GM15510 (cell line): ENCODE data around the gene CSTB.

Experiments
- POLR2A ChIP-seq: IDR thresholded peaks from 3 replicates; pipeline ENCODE4 v1.6.1; 2011; ENCODE audit warnings: borderline replicate concordance; ENCODE audit not compliant: insufficient read length; ENCODE audit errors: extremely low read depth

The CSTB gene

DNA sequence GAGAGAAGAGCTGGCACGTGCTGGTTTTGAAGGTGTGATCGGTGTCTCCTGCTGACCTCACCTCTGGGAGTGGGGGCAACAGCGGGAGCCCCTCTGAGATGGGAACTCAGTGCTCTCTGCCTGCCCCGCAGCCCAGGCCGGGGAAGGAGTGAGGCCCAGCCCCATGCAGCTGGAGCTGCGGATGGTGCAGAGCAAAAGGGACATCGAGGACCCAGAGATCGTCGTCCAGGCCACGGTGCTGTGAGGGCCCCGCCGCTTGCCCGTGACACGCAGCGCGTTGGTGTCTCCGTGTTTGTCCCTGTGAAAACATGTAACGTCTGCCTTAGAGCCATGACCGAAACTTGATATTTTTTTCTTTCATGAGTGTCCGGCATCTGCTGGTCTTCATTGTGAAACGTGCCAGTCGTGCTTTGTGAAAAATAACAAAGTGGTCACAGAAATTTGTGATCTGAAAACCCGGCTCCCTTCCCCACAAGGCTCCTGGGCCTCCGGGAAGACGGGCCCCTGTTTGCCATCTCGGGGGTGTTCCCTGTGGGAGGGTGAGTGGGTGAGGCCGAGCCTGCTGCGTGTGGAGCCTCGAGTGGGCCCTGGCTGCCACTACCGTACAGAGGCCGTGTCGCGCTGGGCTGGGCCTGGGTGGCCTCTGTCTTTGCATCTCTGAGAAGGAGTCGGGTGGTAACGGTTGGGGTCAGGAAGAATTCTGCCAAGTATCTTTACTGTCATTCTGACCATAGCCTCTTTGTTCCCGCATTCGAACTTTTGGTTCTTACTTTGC is 20.1 kb downstream of the CSTB start:
- TF ChIP-seq POLR2A = no peak

DNA sequence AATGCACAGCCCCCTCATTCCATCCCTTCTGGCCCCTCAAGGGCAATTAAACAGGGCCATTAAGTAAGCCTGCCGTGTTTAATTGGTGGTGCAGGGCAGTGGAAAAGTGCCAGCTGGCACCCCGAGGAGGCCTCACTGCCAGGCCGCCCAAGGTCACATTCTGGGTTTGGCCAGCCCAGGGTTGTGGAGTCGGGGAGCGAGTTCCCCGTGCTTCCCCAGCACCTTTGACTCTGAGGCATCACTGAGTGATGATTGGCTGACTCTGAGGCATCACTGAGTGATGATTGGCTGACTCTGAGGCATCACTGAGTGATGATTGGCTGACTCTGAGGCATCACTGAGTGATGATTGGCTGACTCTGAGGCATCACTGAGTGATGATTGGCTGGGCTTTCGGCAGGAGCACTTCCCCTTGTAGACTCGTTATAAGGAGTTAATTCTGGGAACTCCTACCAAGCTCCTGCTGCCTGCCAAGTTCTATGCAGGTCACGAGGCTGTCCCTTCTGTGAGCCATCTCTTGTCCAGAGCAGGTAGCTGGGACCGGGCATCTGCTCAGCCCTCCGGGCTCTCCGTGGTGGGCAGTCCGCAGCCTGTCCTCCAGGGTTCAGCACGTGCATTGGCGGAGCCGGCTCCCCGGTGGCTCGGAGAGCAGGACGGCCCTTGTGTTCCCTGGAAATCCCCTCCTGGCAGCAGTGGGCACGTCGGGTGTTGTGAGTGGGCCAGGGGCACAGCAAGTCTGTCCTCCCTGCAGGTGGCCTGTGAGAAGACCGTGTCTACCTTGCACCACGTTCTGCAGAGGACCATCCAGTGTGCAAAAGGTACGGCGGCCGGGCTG is 20.9 kb downstream of the CSTB start:
- no peak for TF ChIP-seq POLR2A

DNA sequence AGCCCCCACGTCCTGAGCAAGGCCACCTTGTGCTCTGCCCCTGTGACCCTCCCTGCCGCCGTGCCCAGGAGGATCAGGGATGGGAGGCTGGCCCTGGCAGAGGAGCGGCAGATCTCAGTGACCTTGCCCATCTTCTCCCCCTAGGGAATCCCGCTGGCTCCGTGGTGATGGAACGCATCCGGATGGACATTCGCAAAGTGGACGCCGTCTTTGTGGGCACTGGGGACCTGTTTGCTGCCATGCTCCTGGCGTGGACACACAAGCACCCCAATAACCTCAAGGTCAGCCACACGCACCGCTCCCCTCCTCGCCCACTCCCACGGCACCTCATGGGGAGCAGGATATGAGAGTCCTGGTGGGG is 22.7 kb downstream of the CSTB start:
- no peak for TF ChIP-seq POLR2A

DNA sequence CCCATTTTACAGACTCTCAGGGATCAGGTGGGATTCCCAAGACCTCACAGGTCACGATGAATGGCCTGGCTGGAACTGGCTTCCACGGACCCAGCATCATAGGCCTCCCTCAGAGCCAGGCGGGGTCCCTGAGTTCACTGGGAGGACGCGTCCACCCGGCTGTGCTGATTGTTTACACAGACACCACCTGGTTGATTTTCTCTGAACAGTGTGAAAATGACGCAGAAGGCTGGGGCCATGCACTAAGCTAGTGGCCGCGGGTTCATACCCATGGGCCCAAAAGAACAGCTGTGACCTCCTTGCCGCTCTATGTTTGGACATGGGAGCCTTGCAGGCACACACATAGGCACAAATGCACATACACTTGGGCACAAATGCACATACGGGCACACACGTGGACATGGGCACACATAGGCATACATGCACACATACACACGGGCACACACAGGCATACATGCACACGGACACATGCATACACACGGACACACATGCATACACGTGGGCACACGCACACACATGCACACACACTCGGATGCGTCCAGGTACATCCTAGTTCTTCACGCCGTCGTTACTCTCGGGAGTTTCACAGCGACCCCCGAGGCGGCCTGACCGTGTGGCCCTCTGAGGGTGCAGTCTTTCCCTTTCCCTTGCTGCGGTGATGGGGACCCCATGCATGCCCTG is 23.2 kb downstream of the CSTB start:
- no peak for TF ChIP-seq POLR2A

DNA sequence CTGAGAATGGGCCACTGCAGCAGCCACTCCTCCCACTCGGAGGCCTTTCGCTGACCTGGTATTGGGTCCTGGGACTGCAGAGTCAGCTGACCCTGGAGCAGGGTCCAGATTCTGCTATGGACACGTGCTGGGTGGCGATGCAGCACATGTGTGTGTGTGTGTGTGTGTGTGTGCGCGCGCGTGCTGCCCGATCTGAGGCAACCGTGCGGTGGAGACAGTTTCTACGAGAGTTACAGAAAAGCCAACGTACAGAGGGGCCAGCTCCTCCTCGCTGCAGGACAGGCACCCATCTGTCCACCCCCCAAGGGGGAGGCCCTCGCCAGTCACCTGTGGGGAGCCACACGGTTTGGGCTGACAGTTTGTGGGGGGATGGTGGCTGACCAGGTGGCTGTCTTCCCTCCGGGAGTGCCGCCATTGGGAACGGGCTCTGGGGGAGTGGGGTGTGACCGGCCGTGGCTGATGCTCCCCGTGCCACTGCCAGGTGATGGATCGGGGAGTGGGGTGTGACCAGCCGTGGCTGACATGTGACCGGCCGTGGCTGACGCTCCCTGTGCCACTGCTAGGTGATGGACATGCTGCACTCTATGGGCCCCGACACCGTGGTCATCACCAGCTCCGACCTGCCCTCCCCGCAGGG is 24.0 kb downstream of the CSTB start:
- TF ChIP-seq POLR2A = no peak

DNA sequence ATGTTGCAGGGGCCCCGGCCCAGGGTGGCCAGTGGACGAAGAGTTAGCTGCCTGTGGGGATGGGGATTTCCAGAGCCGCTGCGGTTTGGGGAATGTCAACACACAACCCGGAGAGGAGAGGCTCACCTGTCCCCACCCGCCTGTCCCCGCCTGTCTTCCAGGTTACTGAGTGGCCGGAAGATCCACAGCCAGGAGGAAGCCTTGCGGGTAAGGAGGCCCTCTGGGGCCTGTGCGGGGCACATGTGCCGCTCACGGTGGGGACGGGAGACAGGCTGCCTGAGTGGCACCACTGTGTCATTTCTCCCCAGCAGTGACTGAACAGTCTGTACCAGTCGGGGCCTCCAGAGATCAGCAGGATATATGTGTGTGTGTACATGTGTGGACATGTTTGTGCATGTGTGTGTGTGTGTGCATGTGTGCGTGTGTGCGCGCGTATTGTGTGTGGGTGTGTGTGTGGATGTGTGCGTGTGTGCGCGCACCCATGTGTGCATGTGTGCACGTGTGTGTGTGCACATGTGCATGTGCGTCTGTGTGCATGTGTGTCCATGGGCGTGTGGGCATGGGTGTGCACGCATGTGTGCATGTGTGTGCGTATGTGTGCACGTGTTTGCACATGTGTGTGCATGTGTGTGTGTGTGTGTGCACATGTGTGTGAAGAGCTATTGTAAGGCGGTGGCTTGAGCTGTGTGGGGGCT is 25.6 kb downstream of the CSTB start:
- TF ChIP-seq POLR2A = no peak

DNA sequence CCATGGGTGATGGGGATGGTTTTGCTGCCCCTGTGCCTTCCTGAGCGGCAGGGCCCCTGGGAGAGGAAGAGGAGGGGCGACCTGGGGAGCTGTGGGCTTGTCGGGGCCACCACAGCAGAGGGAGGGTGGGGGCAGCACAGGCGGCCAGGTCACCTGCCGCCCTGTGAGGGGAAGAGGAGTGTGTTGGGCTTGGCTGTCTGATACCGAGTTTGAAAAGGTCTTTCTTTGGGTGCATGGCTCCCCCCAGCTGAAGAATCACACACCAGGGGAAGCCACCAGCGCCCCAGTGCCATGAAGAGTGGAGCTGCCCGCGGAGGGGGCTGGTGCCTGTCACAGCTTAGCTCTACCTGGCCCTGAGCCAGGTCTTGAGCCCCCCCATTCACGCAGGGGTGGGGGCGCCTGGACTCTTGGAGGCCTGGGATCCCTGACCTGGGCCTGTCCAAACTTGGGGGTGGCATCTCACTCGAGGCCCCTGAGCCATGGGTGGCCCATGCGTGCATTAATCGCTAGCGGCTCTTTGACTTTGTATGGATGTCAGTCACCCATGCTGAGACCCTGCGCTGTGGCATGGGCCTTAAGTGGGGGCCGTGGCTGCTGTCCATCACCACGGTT is 26.4 kb downstream of the CSTB start:
- no peak for TF ChIP-seq POLR2A

DNA sequence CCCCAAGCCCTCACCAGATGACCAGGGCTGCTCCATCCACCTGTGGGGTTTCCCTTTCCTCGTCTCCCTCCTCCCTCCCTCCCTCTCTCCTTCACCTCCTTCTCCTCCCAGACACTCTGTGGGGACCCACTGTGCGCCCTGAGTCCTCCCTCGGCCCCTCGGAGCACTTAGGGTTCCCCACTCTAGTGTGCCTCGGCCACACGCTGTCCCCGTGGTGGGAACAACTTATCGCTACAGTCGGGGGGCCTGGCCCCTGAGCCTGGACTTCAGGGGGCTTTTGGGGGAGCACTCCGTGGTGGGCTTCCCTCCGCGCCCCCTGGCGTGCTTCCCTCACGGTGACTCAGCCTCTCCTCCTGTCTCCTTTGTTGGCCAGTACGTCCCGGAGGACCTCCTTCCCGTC is 27.5 kb downstream of the CSTB start:
- TF ChIP-seq POLR2A = no peak

DNA sequence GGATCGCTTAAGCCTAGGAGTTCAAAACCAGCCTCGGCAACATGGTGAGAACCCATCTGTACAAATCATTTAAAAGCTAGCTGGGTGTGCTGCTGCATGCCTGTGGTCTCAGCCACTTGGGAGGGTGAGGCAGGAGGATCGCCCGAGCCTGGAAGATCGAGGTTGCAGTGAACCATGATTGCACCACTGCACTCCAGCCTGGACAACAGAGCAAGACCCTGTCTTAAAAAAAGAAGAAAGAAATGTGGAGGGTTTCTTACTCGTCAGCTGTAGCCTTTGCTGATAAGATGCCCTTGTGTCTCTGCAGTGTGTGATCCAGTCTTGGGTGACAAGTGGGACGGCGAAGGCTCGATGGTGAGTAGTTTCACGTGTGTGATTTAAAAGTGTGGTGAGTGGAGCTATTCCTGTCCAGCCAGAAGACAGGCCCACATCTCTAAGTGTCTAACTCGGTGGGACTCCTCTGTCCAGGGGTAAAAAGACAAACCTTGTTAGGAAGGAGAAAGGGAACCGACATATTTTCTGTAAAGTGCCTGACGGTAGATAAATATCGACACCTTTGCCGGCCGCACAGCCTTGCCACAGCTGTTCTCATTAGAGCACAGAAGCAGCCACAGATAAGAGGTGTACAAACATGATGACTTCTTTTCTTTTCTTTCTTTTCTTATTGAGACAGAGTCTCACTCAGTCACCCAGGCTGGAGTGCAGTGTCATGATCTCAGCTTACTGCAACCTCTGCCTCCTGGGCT is 30.2 kb downstream of the CSTB start:
- TF ChIP-seq POLR2A = no peak

DNA sequence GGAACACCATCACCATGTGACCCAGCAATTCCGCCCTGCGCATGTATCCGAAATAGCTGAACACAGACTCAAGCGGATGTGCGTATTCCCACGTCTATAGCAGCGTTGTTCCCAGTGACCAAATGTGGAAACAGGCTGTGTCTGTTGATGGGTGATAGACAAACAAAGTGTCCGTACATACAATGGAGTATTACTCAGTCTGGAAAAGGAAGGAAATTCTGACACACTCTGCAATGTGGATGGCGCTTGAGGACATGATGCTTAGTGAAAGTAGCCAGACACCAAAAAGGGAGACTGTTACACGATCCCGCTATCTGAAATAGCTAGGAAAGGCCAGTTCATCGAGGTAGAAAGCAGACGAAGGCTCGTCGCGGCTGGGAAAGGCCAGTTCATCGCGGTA is 31.4 kb downstream of the CSTB start:
- TF ChIP-seq POLR2A = no peak

DNA sequence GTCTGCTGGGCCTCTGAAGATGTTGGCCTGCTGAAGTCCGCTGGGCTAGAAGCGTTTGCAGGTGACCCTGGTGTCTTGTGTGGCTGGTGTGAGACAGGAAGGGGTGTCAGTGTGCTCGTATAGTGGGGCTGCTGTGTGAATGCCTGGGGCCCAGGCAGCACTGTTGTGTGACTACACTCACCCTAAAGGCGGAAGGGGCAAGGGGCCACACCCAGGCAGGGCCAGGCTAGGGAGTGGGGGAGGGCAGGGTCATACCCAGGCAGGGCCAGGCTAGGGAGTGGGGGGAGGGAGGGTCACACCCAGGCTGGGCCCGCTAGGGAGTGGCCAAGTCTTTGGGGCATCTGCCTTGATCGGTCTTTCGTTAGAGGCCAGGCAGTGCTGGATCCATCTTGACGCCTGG is 32.2 kb downstream of the CSTB start:
- TF ChIP-seq POLR2A = no peak

DNA sequence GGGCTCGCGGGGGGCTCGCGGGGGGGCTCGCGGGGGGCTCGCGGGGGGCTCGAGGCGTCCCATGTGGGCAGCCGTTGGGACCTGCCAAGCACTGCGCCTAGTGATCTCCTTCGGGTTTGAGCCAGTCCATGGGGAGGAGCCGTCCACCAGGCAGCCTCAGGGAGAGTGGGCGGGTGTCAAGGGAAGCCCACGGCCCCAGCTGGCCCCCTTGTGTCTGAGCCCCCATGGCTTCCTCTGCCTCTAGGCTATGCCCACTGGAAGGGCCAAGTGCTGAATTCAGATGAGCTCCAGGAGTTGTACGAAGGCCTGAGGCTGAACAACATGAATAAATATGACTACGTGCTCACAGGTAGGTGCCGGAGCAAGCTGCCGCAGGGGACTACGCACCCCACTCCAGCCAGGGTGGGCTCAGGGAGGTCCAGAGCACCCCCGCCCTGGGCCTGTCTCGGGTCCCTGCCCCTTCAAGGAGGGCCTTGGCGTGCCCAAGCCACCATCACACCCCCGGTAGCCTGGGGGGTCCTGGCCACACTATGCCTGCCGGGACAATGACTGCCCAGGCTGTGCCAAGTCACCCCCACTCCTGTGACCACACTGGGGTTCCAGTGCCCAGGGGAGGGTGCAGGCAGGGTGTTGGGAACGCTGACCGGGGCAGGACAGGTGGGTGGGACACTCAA is 34.5 kb downstream of the CSTB start:
- no peak for TF ChIP-seq POLR2A
